H1 (cell line): ENCODE results near the gene EIF2S1. TPM values are rescaled to one million over a fixed set of nuclear protein-coding genes. Genes with fewer than 3 reads are reported as not detected.

Source experiments
- CTCF ChIA-PET: fragments of 300-600 bp; sonication (Branson Sonifier 250); formaldehyde crosslinking; loops from one replicate; lab custom pipeline; 2021; ENCODE audit not compliant: partially characterized antibody; lab: Charles Lee
- POLR2A ChIA-PET: fragments of 300-600 bp; sonication (Branson Sonifier 250); formaldehyde crosslinking; loops from one replicate; lab custom pipeline; 2021; ENCODE audit warnings: inconsistent platforms; ENCODE audit not compliant: partially characterized antibody; lab: Charles Lee
- DNase-seq, 2 experiments: peaks; one replicate each; pipeline versions ENCODE4 v3.0.0 to v3.0.0-alpha.2; 2010 to 2022; ENCODE audit warnings: low spot score in 2 of 2, low read depth in 1 of 2, mixed read lengths in 1 of 2
- FAIRE-seq: peaks from 2 replicates; lab custom pipeline; 2011; peaks lifted over from hg19 to GRCh38; lab: Jason Lieb, UNC
- H2AFZ ChIP-seq: 2 replicates; pipeline ENCODE4 v1.8.1; 2012; ENCODE audit warnings: low read length, inconsistent platforms
- H2AK5ac ChIP-seq: 2 replicates; pipeline ENCODE4 v1.6.1; 2013; ENCODE audit warnings: low read depth, low read length
- H2BK120ac ChIP-seq: replicated peaks from 2 replicates; pipeline ENCODE3; 2013; ENCODE audit warnings: low read depth, low read length, inconsistent platforms
- H2BK12ac ChIP-seq: 2 replicates; pipeline ENCODE4 v1.6.1; 2013; ENCODE audit warnings: low read depth, low read length
- H2BK15ac ChIP-seq: 2 replicates; pipeline ENCODE4 v1.6.1; 2013; ENCODE audit warnings: low read length
- H2BK20ac ChIP-seq: 2 replicates; pipeline ENCODE4 v1.6.1; 2013; ENCODE audit warnings: low read length
- H2BK5ac ChIP-seq: 2 replicates; pipeline ENCODE4 v1.6.1; 2013; ENCODE audit warnings: low read depth, low read length
- H3K14ac ChIP-seq: 2 replicates; pipeline ENCODE4 v1.6.1; 2013; ENCODE audit warnings: inconsistent platforms; ENCODE audit not compliant: insufficient read length
- H3K18ac ChIP-seq: 2 replicates; pipeline ENCODE4 v1.6.1; 2013; ENCODE audit warnings: low read length; ENCODE audit errors: extremely low read depth
- H3K23ac ChIP-seq: 2 replicates; pipeline ENCODE4 v1.6.1; 2013; ENCODE audit warnings: inconsistent platforms; ENCODE audit not compliant: insufficient read length
- H3K23me2 ChIP-seq: 2 replicates; pipeline ENCODE4 v1.6.1; 2013; ENCODE audit warnings: low read depth, low read length
- H3K27ac ChIP-seq: 2 replicates; pipeline ENCODE4 v1.6.1; 2011; ENCODE audit warnings: low read depth, low read length, inconsistent platforms
- H3K27me3 ChIP-seq, 4 experiments: replicated peaks in 1 of 4; 1 replicate in 1 of 4; 2 replicates in 3 of 4; pipeline versions ENCODE4 v1.6.1 to v1.8.1; 2011 to 2013; ENCODE audit warnings: low read length in 3 of 4, mild to moderate bottlenecking in 3 of 4, inconsistent platforms in 2 of 4, mixed read lengths in 2 of 4, moderate library complexity in 1 of 4; ENCODE audit not compliant: control insufficient read depth in 3 of 4, insufficient read depth in 3 of 4; ENCODE audit errors: extremely low read depth in 1 of 4
- H3K36me3 ChIP-seq, 4 experiments: 2 replicates each; pipeline versions ENCODE4 v1.6.1 to v1.8.1; 2011 to 2013; ENCODE audit warnings: mild to moderate bottlenecking in 4 of 4, low read length in 3 of 4, moderate library complexity in 2 of 4, control low read depth in 1 of 4, inconsistent platforms in 1 of 4; ENCODE audit not compliant: insufficient read depth in 4 of 4, control insufficient read depth in 2 of 4
- H3K4ac ChIP-seq: replicated peaks from 2 replicates; pipeline ENCODE3; 2013; ENCODE audit warnings: low read length, low read depth, mixed read lengths, inconsistent platforms; ENCODE audit not compliant: insufficient read length
- H3K4me1 ChIP-seq, 4 experiments: replicated peaks in 1 of 4; 1 replicate in 1 of 4; 2 replicates in 3 of 4; pipeline versions ENCODE4 v1.6.1 to v1.8.1; 2011 to 2013; ENCODE audit warnings: low read length in 3 of 4, inconsistent platforms in 2 of 4, mixed read lengths in 1 of 4; ENCODE audit not compliant: insufficient read depth in 4 of 4, control insufficient read depth in 3 of 4
- H3K4me2 ChIP-seq, 2 experiments: 2 replicates each; pipeline versions ENCODE4 v1.6.1 to v1.8.1; 2011 to 2013; ENCODE audit warnings: low read depth in 2 of 2, low read length in 2 of 2, control low read depth in 1 of 2, inconsistent platforms in 1 of 2, mild to moderate bottlenecking in 1 of 2; ENCODE audit not compliant: insufficient read depth in 1 of 2
- H3K4me3 ChIP-seq, 4 experiments: fragments of 200-600, 300-600 bp in 1 of 4; sonication (generic), shearing (Covaris generic), sonication (Bioruptor Twin) in 1 of 4; 2 replicates each; pipeline versions ENCODE4 v1.5.1 to v1.8.1; 2011 to 2016; ENCODE audit warnings: low read length in 4 of 4, low read depth in 3 of 4, control low read depth in 2 of 4, inconsistent platforms in 2 of 4, mild to moderate bottlenecking in 2 of 4, mixed read lengths in 1 of 4, moderate library complexity in 1 of 4; ENCODE audit not compliant: insufficient read depth in 2 of 4; ENCODE audit errors: extremely low read depth in 1 of 4
- H3K56ac ChIP-seq: replicated peaks from 2 replicates; pipeline ENCODE3; 2013; ENCODE audit warnings: low read depth, mild to moderate bottlenecking, mixed read lengths, low read length, inconsistent platforms; ENCODE audit not compliant: insufficient read length
- H3K79me1 ChIP-seq: 2 replicates; pipeline ENCODE4 v1.6.1; 2013; ENCODE audit warnings: low read depth, low read length, control low read depth
- H3K79me2 ChIP-seq, 2 experiments: 2 replicates each; pipeline versions ENCODE4 v1.6.1 to v1.8.1; 2012 to 2013; ENCODE audit warnings: low read length in 2 of 2, mild to moderate bottlenecking in 2 of 2, inconsistent platforms in 1 of 2; ENCODE audit not compliant: insufficient read depth in 2 of 2, control insufficient read depth in 1 of 2
- H3K9ac ChIP-seq, 4 experiments: replicated peaks in 1 of 4; 1 replicate in 1 of 4; 2 replicates in 3 of 4; pipeline versions ENCODE4 v1.6.1 to v1.8.1; 2011 to 2013; ENCODE audit warnings: low read depth in 3 of 4, low read length in 3 of 4, control low read depth in 2 of 4, mild to moderate bottlenecking in 2 of 4, moderate library complexity in 2 of 4, inconsistent platforms in 1 of 4; ENCODE audit errors: extremely low read depth in 1 of 4
- H3K9me3 ChIP-seq, 2 experiments: 2 replicates each; pipeline versions ENCODE4 v1.6.1 to v1.8.1; 2012 to 2013; ENCODE audit warnings: mild to moderate bottlenecking in 2 of 2, moderate library complexity in 2 of 2, control low read depth in 1 of 2, inconsistent platforms in 1 of 2, low read depth in 1 of 2, low read length in 1 of 2, mixed read lengths in 1 of 2; ENCODE audit not compliant: insufficient read depth in 2 of 2
- H4K20me1 ChIP-seq, 2 experiments: replicated peaks in 1 of 2; 2 replicates each; pipeline versions ENCODE3 to v1.8.1; 2011 to 2013; ENCODE audit warnings: inconsistent platforms in 2 of 2, low read length in 2 of 2, mild to moderate bottlenecking in 1 of 2; ENCODE audit not compliant: insufficient read depth in 2 of 2, control insufficient read depth in 1 of 2
- H4K5ac ChIP-seq: 2 replicates; pipeline ENCODE4 v1.6.1; 2013; ENCODE audit warnings: low read length, low read depth, mixed read lengths, inconsistent platforms; ENCODE audit not compliant: insufficient read length
- H4K8ac ChIP-seq: 2 replicates; pipeline ENCODE4 v1.8.0; 2013; ENCODE audit warnings: mild to moderate bottlenecking, moderate library complexity, low read length, inconsistent platforms; ENCODE audit not compliant: insufficient read depth; ENCODE audit errors: extremely low read depth
- H4K91ac ChIP-seq: replicated peaks from 2 replicates; pipeline ENCODE3; 2013; ENCODE audit warnings: low read length, mixed read lengths, inconsistent platforms; ENCODE audit not compliant: insufficient read length
- ATF2 ChIP-seq: IDR thresholded peaks from 2 replicates; pipeline ENCODE4 v1.6.1; 2012; ENCODE audit warnings: low read length, inconsistent platforms
- CHD1 ChIP-seq: IDR thresholded peaks from 2 replicates; pipeline ENCODE4 v1.6.1; 2012; ENCODE audit warnings: low read depth, low read length, improper control_type of control experiment
- CHD2 ChIP-seq: IDR thresholded peaks from 2 replicates; pipeline ENCODE4 v1.6.1; 2012; ENCODE audit warnings: low read length, improper control_type of control experiment
- NANOG ChIP-seq: IDR thresholded peaks from 2 replicates; pipeline ENCODE4 v1.6.1; 2011; ENCODE audit warnings: low read length, low read depth, mild to moderate bottlenecking, inconsistent platforms; ENCODE audit not compliant: insufficient read depth, poor library complexity, severe bottlenecking
- POU5F1 ChIP-seq: IDR thresholded peaks from 2 replicates; pipeline ENCODE4 v1.6.1; 2011; ENCODE audit warnings: low read depth, mild to moderate bottlenecking, low read length, moderate library complexity
- SP1 ChIP-seq: IDR thresholded peaks from 2 replicates; pipeline ENCODE4 v1.6.1; 2011; ENCODE audit warnings: low read depth, low read length
- SRF ChIP-seq: IDR thresholded peaks from 2 replicates; pipeline ENCODE4 v1.6.1; 2011; ENCODE audit warnings: mild to moderate bottlenecking, low read depth, low read length, moderate library complexity
- ZNF274 ChIP-seq: IDR thresholded peaks from 2 replicates; pipeline ENCODE4 v1.7.0; 2012; ENCODE audit warnings: low read length, borderline replicate concordance; ENCODE audit errors: extremely low read depth
- WGBS, 2 experiments: shearing (Covaris generic) in 1 of 2; methylation state at CpG; one replicate each; pipeline versions ENCODE4 v1.1.6 to v1.1.7; 2013 to 2015; ENCODE audit warnings: low lambda C conversion rate in 2 of 2, mixed read lengths in 2 of 2, inconsistent platforms in 1 of 2, low coverage in 1 of 2, missing lambda C conversion rate in 1 of 2; ENCODE audit not compliant: insufficient replicate concordance in 2 of 2, insufficient coverage in 1 of 2, insufficient read length in 1 of 2; ENCODE audit errors: extremely low coverage in 1 of 2, missing lambda C conversion rate in 1 of 2; 5-methylcytosine and 5-hydroxymethylcytosine counted together
- polyA plus RNA-seq, 7 experiments: library from polyadenylated mRNA; depleted of rRNA in 3 of 7; stranded (reverse) in 5 of 7; unstranded in 2 of 7; fragments of >200 nt in 5 of 7; fragments of 200-250 nt in 2 of 7; gene quantifications; 1 replicate in 5 of 7; 2 replicates in 1 of 7; 4 replicates in 1 of 7; pipeline versions ENCODE4 v1.2.1 to v1.2.3, GENCODE V29; 2011 to 2013; ENCODE audit warnings: missing spikeins in 2 of 7, mixed read lengths in 2 of 7
- total RNA-seq: library from RNA; stranded (reverse); fragmentation: NEBNext Ultra II Directional; extraction: Animal tissue kit (Norgen Biotek cat#: 25700); gene quantifications from 2 replicates; pipeline ENCODE4 v1.2.1, GENCODE V29; 2021

The EIF2S1 gene
- total and polyA plus RNA-seq, 2 of the 8 experiments (the other 6 are each of a cell fraction or from before 2014, with no cell fraction given): 35.1 to 146 TPM

- Histone ChIP-seq H2BK120ac (no peak overlapping the region), H2BK20ac (no peak overlapping the region), H3K56ac (no peak overlapping the region), H3K23ac (no peak overlapping the region), H4K91ac (no peak overlapping the region), H3K27ac (no peak overlapping the region), H2BK12ac (no peak overlapping the region), H3K14ac (no peak overlapping the region), H3K27me3 (peaks cover 0 to 6% (median 3%) of the 10 kb centered on the region in 4 experiments; a peak in 6 of 7 replicates), H2AK5ac (no peak overlapping the region), H4K8ac (no peak overlapping the region), H2BK5ac (no peak overlapping the region), H3K79me1 (no peaks in the 10 kb centered on the region), H3K4me3 (no peak overlapping the region), H2AFZ (no peak overlapping the region), H3K9me3 (no peaks in the 10 kb centered on the region), H3K36me3 (no peaks in the 10 kb centered on the region), H3K18ac (no peak overlapping the region), H4K5ac (no peak overlapping the region), H3K4ac (no peak overlapping the region), H3K23me2 (no peaks in the 10 kb centered on the region), H3K79me2 (no peaks in the 10 kb centered on the region), H4K20me1 (no peaks in the 10 kb centered on the region), H3K4me1 (no peaks in the 10 kb centered on the region; a peak in 1 of 7 replicates), H3K4me2 (no peak overlapping the region), H3K9ac (no peak overlapping the region), H2BK15ac (no peak overlapping the region)
- FAIRE-seq (no peak), DNase-seq (no peak)
- TF ChIP-seq ZNF274 (no peak), ATF2 (no peak), CHD2 (no peak), NANOG (no peak), SP1 (no peak), SRF (no peak), CHD1 (no peak), POU5F1 (no peak)
- 93% methylated on average over 3 of the region's 3 CpGs; no CpG with 5 or more reads in 1 of the 2 experiments for WGBS, 2 experiments
- ChIA-PET CTCF (interaction anchor here (0.6 to 21.6 kb wide), 7 partner anchors 10 to 154 kb away, joined by 3 to 446 read pairs (median 5); no protein-coding TSS in a partner anchor), POLR2A (interaction anchor here (1.2 kb wide), 1 partner anchor 9 kb away, joined by 3 read pairs; no protein-coding TSS in a partner anchor)
Observed at GRCh38 chr14:67417633-67418032, 57.5 kb downstream of the EIF2S1 start.
